Measurements from ENCODE around the gene NOC4L.
"Not testable (repeated sequence)": the region's sequence is repeated elsewhere in the genome, so short reads cannot be mapped to it uniquely, and the experiment has no call there.

NOC4L gene

DNA sequence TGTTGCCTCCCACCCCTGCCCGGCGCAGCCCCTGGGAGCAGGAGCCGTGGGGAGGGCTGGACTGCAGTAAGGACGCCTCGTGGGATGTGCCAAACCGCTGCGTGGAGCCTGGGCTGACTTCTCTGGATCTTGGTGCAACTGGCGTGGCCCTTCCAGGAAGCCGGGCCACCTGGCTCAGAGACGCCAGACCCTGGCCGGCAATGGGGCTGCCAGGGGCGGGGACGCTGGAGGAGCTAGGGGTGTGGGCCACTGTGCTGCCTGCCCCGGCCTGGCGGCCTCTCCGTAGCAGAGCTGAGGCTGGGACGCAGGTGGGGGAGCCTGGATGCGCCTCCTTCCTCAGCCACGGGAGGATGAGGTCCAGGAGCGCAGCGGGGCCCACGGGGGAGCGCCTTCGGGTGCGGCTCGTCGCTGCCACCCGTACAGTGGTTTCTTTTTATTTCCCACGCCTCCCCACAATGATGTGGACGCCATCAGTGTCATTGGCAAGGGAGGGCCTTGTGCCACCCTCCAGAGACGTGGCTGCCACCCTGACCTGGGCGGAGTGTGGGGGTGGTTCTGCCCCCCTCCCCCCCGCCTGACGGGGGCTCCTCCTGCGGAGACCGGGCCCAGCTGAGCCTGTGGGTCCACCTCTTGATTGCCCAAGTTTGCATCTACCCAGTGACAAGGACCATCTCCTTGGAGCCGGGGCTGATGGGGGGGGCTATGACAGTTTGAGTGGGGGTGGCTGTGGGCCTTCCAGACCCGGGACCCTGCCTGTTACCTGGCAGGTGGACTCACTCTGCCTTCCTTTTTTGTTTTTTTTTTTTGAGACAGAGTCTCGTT is 11.4 kb upstream of the NOC4L start:
- TF ChIP-seq, protein P1, sequence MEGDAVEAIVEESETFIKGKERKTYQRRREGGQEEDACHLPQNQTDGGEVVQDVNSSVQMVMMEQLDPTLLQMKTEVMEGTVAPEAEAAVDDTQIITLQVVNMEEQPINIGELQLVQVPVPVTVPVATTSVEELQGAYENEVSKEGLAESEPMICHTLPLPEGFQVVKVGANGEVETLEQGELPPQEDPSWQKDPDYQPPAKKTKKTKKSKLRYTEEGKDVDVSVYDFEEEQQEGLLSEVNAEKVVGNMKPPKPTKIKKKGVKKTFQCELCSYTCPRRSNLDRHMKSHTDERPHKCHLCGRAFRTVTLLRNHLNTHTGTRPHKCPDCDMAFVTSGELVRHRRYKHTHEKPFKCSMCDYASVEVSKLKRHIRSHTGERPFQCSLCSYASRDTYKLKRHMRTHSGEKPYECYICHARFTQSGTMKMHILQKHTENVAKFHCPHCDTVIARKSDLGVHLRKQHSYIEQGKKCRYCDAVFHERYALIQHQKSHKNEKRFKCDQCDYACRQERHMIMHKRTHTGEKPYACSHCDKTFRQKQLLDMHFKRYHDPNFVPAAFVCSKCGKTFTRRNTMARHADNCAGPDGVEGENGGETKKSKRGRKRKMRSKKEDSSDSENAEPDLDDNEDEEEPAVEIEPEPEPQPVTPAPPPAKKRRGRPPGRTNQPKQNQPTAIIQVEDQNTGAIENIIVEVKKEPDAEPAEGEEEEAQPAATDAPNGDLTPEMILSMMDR (IDR thresholded peaks at IDR 0.05; ENCODE audit: insufficient read depth, low read length, poor library complexity, severe bottlenecking) = no peak
- DNase-seq (ENCODE audit: extremely low read depth, insufficient read length) = no peak
- Histone ChIP-seq H3K36me3 (ENCODE audit: control insufficient read depth, insufficient read depth, low read length) (no peaks in the 10 kb centered on the region; the same call in 1 of the 2 replicates), H3K4me3 (replicated peaks; ENCODE audit: low read depth, low read length) (no peak overlapping the region), H3K27me3 (replicated peaks; ENCODE audit: control insufficient read depth, insufficient read depth, low read length) (no peaks in the 10 kb centered on the region)

DNA sequence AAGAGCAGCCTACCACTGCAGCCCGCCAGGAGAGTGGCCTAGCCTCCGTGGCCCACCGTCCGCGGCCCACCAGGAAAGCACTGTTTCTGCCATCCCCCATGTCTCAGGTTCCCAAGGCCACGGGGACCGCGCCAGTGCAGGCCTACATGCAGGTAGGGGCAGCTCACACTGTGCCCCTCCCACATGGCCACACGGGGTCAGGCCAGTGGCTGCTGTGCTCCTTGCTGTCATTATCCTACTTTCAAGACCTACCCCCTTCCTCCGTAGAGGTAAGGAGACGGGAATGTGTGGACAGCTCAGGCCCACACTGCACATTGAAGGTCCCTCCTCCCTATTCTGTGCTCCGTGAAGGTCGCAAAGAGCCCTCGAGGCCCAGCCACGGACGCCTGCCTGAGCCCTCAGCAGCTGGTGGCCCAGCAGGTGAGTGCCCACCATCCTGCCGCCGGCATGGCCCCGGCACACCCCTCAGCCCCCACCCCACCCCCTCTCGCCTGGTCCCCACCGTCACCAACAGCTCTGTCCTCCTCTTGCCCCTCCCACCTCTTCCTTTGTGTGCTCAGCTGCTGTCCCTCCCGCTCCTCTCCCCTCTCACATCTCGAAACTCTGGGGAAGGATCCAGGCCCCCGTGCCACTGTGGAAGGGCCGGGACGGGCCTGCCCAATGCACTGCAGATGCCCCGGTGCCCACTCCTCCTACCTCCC is 10.2 kb upstream of the NOC4L start:
- no peak overlapping the region for H3K4me3 ChIP-seq (replicated peaks; ENCODE audit: low read depth, low read length)
- TF ChIP-seq, protein P1 (IDR thresholded peaks at IDR 0.05; ENCODE audit: insufficient read depth, low read length, poor library complexity, severe bottlenecking) = no peak
- no peaks in the 10 kb centered on the region for H3K27me3 ChIP-seq (replicated peaks; ENCODE audit: control insufficient read depth, insufficient read depth, low read length)
- peaks cover 3% of the 10 kb centered on the region for H3K36me3 ChIP-seq (ENCODE audit: control insufficient read depth, insufficient read depth, low read length)
- DNase-seq (ENCODE audit: extremely low read depth, insufficient read length) = no peak

DNA sequence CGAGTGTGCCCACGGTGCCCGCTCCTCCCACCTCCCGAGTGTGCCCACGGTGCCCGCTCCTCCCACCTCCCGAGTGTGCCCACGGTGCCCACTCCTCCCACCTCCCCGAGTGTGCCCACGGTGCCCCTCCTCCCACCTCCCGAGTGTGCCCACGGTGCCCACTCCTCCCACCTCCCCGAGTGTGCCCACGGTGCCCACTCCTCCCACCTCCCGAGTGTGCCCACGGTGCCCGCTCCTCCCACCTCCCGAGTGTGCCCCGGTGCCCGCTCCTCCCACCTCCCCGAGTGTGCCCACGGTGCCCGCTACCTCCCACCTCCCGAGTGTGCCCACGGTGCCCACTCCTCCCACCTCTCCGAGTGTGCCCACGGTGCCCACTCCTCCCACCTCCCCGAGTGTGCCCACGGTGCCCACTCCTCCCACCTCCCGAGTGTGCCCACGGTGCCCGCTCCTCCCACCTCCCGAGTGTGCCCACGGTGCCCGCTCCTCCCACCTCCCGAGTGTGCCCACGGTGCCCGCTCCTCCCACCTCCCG is 9.5 kb upstream of the NOC4L start:
- not testable (repeated sequence) for H3K4me3 ChIP-seq (replicated peaks; ENCODE audit: low read depth, low read length); DNase-seq (ENCODE audit: extremely low read depth, insufficient read length); H3K36me3 ChIP-seq (ENCODE audit: control insufficient read depth, insufficient read depth, low read length); H3K27me3 ChIP-seq (replicated peaks; ENCODE audit: control insufficient read depth, insufficient read depth, low read length)

DNA sequence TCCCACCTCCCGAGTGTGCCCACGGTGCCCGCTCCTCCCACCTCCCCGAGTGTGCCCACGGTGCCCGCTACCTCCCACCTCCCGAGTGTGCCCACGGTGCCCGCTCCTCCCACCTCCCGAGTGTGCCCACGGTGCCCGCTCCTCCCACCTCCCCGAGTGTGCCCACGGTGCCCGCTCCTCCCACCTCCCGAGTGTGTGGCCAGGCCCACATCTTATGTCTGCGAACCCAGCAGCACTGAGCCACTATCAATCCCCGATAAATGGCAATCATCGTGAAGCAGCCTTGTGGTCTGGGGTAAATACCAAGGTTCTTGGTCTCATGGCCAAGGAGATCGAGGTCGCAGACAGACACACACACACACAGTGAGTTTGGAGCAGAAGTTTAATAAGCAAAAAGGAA is 8.0 kb upstream of the NOC4L start:
- not testable (repeated sequence) for H3K4me3 ChIP-seq (replicated peaks; ENCODE audit: low read depth, low read length); DNase-seq (ENCODE audit: extremely low read depth, insufficient read length); H3K27me3 ChIP-seq (replicated peaks; ENCODE audit: control insufficient read depth, insufficient read depth, low read length)
- H3K36me3 ChIP-seq (ENCODE audit: control insufficient read depth, insufficient read depth, low read length) = peaks cover 25% of the 10 kb centered on the region

DNA sequence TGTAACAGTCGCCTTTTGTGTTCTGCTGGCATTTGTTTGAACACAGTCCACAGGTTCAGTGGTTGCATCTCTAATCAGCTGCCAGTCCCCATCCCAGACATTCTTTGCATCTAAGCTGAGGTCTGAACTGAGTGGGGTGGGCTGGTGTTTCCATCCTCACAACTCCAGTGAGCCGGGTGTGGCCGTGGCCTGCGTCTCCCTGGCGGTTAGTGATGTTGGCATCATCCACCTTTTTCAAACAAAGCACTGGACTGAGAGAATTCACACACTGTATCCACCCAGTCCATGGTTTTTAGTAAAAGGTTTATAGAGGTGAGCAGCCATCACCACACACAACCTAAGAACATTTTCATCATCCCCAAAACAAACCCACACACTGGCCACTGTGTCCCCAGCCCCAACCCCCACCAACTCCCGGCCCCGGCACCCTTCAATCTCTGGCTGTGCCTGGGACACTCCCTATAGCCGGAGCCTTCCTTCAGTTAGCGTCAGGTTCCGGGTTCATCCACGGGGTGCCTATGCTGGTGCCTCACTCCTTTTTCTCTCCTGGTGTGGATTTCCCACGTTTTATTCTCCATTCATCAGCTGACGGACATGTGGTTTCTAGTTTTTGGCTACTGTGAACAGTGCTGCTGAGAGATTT is 6.7 kb upstream of the NOC4L start:
- H3K4me3 ChIP-seq (replicated peaks; ENCODE audit: low read depth, low read length) = no peak overlapping the region
- DNase-seq (ENCODE audit: extremely low read depth, insufficient read length) = no peak
- no peaks in the 10 kb centered on the region for H3K27me3 ChIP-seq (replicated peaks; ENCODE audit: control insufficient read depth, insufficient read depth, low read length)
- peaks cover 31% of the 10 kb centered on the region for H3K36me3 ChIP-seq (ENCODE audit: control insufficient read depth, insufficient read depth, low read length)
- TF ChIP-seq, protein P1 (IDR thresholded peaks at IDR 0.05; ENCODE audit: insufficient read depth, low read length, poor library complexity, severe bottlenecking) = no peak

DNA sequence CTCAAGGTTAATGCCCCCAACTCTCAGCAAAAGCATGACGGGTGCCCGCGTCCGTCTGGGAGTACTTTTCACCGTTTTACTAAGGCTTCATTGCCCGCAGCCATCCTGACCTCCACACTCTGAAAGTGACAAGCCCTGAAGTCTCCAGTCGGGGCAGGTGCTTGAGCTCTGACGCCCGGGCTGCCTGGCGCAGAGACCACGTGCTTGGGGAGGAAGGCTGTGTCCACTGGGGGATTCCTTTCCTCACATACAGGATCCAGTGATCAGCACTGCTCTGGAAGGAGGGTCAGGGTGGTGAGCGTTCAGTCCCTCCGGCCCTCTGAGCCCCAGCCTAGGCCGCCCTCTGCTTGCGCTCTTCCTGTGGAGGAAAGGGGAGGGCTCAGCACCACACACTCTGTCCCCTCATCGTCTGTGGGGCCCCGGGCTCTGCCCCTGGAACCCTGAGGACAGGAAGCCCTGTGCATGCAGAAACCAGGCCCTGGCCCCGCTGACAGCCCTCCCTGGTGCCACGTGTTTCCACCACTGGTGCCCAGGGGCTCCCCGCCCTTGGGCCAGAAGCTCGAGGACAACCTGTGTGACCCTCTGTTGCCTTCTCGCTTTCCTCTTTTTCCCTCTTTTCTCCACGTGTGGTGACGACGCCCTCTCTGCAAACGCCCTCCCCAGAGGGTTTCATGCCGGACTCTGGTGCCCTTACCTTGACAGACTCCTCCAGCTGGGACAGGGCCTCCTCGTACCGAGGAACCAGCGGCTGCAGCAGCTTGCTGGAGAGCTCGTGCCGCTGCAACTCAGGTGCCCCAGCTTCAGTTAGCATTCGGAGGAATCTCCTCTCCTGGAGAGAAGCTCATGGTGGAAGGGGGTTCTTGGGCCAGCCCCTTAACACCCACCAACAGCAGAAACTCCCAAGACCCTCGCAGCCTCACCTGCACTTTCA is 5.1 kb upstream of the NOC4L start:
- TF ChIP-seq, protein P1 (IDR thresholded peaks at IDR 0.05; ENCODE audit: insufficient read depth, low read length, poor library complexity, severe bottlenecking) = no peak
- DNase-seq (ENCODE audit: extremely low read depth, insufficient read length) = no peak
- H3K36me3 ChIP-seq (ENCODE audit: control insufficient read depth, insufficient read depth, low read length) = peaks cover 31% of the 10 kb centered on the region
- H3K27me3 ChIP-seq (replicated peaks; ENCODE audit: control insufficient read depth, insufficient read depth, low read length) = no peaks in the 10 kb centered on the region
- H3K4me3 ChIP-seq (replicated peaks; ENCODE audit: low read depth, low read length) = no peak overlapping the region
